Body of pancreas (tissue), 4 donors: ENCODE results near the gene PIGU.

Experiments used
- CTCF ChIP-seq, 7 experiments: fragments of 450-650 bp in 4 of 7; fragments of 200-600 bp in 3 of 7; sonication (generic) in 3 of 7; IDR thresholded peaks; one replicate each; pipeline ENCODE4 v1.5.1; 2016 to 2019; ENCODE audit warnings: antibody characterized with exemption in 7 of 7
- POLR2A ChIP-seq, 3 donors: fragments of 450-650 bp; IDR thresholded peaks; one replicate each; pipeline ENCODE4 v1.6.1; 2016; ENCODE audit warnings: antibody characterized with exemption in 3 of 3, mild to moderate bottlenecking in 2 of 3

GRCh38 chr20:34540596-34541263 is 136.2 kb downstream of the PIGU start:
- TF ChIP-seq CTCF (IDR thresholded peaks at IDR 0.05) (no peak), POLR2A (IDR thresholded peaks at IDR 0.05) (no peak)
